Activated CD8-positive, alpha-beta memory T cell treated with anti-CD3 and anti-CD28 coated beads, Interleukin-2, amount 50 U/mL, for 48 hours (primary cell): Measurements from ENCODE around the gene OR2AJ1.

Source experiments
- DNase-seq: peaks from one replicate; pipeline ENCODE4 v3.0.0-alpha.2; 2020

OR2AJ1 gene

DNA sequence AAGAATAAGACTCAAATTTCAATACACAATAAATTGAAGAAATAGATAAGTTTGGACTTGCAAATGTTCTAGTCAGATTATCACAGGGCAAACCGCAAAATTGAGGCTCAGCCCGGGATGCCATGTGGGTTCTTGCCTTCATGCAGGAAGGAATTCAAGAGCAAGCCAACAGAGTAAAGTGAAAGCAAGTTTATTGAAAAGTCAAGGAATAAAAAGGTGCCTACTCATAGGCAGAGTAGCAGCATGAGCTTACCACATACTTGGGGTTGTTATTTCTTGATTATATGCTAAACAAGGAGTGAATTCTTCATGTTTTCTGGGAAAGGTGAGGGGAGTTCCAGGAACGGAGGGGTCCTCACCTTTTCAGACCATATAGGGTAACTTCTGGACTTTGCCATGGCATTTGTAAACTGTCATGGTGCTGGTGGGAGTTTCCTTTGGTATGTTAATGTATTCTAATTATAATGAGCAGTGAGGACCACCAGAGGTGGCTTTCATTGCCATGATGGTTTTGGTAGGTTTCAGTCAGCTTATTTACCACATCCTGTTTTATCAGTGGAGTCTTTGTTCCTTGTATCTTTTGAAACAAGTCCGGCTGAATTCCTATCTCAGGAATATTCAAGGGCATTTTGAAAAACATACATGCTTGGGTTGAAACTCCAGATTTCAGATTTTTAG lies 38.4 kb downstream of the OR2AJ1 start:
- no peak for DNase-seq

DNA sequence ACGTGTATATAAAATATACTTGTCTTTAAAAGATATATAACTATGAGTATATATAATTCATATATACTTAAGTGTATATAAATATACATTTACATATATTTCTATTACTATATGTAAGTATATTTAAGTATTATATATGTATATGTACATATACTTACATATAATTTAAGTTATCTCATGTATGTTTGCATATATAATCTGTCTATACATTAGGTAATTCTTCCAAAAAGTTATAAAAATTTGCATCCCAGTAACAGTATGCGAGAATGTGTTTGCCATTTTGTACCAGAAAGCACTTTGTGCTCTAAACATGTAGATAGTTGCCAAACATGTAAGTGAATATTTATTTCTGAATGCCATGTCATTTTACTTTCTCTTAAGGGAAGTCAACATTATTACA lies 40.2 kb downstream of the OR2AJ1 start, which contains the start of gene OR2AK2:
TSS of gene OR2AK2 (plus strand) at position 301 of the 400 bp plus-strand sequence. CDS start 144 bp downstream, outside the sequence.
- DNase-seq = no peak

- DNase-seq = no peak
These were observed 42.0 kb downstream of the OR2AJ1 start for GRCh38 chr1:247966532-247967204.
